ENCODE results near the gene AKT1. TPM values are rescaled to one million over a fixed set of nuclear protein-coding genes. Genes with fewer than 3 reads are reported as not detected.
A peak's percentile ranks its signal among the peaks of the same experiment; 100 is the strongest.
"Not testable (repeated sequence)": the region's sequence is repeated elsewhere in the genome, so short reads cannot be mapped to it uniquely, and the experiment has no call there.

The AKT1 gene
- total RNA-seq, 1 donor from 2014 or later: 144 TPM

- H3K36me3 ChIP-seq: no peaks in the 10 kb centered on the region
- TF ChIP-seq CTCF (IDR thresholded peaks at IDR 0.05; ENCODE audit: borderline replicate concordance): no peak
- no peak for DNase-seq
- peak overlapping the region; percentile 65 for H3K4me3 ChIP-seq
- H3K4me1 ChIP-seq: peaks cover 17% of the 10 kb centered on the region
- H3K27ac ChIP-seq (replicated peaks): no peak overlapping the region
- intact Hi-C loops (cut with micrococcal nuclease): no loop called here
- no peaks in the 10 kb centered on the region for H3K9me3 ChIP-seq (replicated peaks)
- peaks cover 72% of the 10 kb centered on the region for H3K27me3 ChIP-seq (ENCODE audit: low read depth)
These were observed 47.5 kb upstream of the AKT1 start for GRCh38 chr14:104843006-104843405.

GRCh38 chr14:104841730-104842129 is 46.2 kb upstream of the AKT1 start:
- intact Hi-C loops (cut with micrococcal nuclease): no loop called here
- H3K9me3 ChIP-seq (replicated peaks): no peaks in the 10 kb centered on the region
- H3K36me3 ChIP-seq: no peaks in the 10 kb centered on the region
- peaks cover 17% of the 10 kb centered on the region for H3K4me1 ChIP-seq
- no peak for TF ChIP-seq CTCF (IDR thresholded peaks at IDR 0.05; ENCODE audit: borderline replicate concordance)
- DNase-seq: no peak
- no peak overlapping the region for H3K4me3 ChIP-seq
- peaks cover 60% of the 10 kb centered on the region for H3K27me3 ChIP-seq (ENCODE audit: low read depth)
- H3K27ac ChIP-seq (replicated peaks): no peak overlapping the region

- H3K4me1 ChIP-seq; H3K9me3 ChIP-seq (replicated peaks); H3K36me3 ChIP-seq; H3K4me3 ChIP-seq; H3K27ac ChIP-seq (replicated peaks); H3K27me3 ChIP-seq (ENCODE audit: low read depth); intact Hi-C loops (cut with micrococcal nuclease); DNase-seq: not testable (repeated sequence)
These were observed 40.8 kb upstream of the AKT1 start for GRCh38 chr14:104836171-104836935.

- Histone ChIP-seq H3K4me1 (peaks cover 19% of the 10 kb centered on the region), H3K4me3 (no peak overlapping the region), H3K27me3 (ENCODE audit: low read depth) (no peaks in the 10 kb centered on the region), H3K9me3 (replicated peaks) (no peaks in the 10 kb centered on the region), H3K36me3 (no peaks in the 10 kb centered on the region), H3K27ac (replicated peaks) (no peak overlapping the region)
- no peak for TF ChIP-seq CTCF (IDR thresholded peaks at IDR 0.05; ENCODE audit: borderline replicate concordance)
- no peak for DNase-seq
- intact Hi-C loops (cut with micrococcal nuclease): no loop called here
These were observed 35.2 kb upstream of the AKT1 start for GRCh38 chr14:104830781-104831180.

- peak; percentile 56 for TF ChIP-seq CTCF (IDR thresholded peaks at IDR 0.05; ENCODE audit: borderline replicate concordance)
- H3K27ac ChIP-seq (replicated peaks): peak overlapping the region; percentile 44
- H3K4me1 ChIP-seq: peaks cover 23% of the 10 kb centered on the region
- intact Hi-C loops (cut with micrococcal nuclease): loop anchor here (5.0 kb wide), 1 partner anchor 60 kb away; no protein-coding TSS in a partner anchor
- H3K27me3 ChIP-seq (ENCODE audit: low read depth): no peaks in the 10 kb centered on the region
- H3K9me3 ChIP-seq (replicated peaks): no peaks in the 10 kb centered on the region
- no peak for DNase-seq
- H3K4me3 ChIP-seq: peak overlapping the region; percentile 76
- H3K36me3 ChIP-seq: no peaks in the 10 kb centered on the region
These were observed 31.9 kb upstream of the AKT1 start for GRCh38 chr14:104827177-104828055.

- DNase-seq: no peak
These were observed 31.3 kb upstream of the AKT1 start for GRCh38 chr14:104826861-104827176.

More at GRCh38 chr14:104826861-104827176, 31.3 kb upstream of the AKT1 start:
- H3K27ac ChIP-seq (replicated peaks): peak overlapping the region; percentile 44
- no peaks in the 10 kb centered on the region for H3K9me3 ChIP-seq (replicated peaks)
- H3K27me3 ChIP-seq (ENCODE audit: low read depth): no peaks in the 10 kb centered on the region
- H3K4me3 ChIP-seq: peak overlapping the region; percentile 76
- no peaks in the 10 kb centered on the region for H3K36me3 ChIP-seq
- intact Hi-C loops (cut with micrococcal nuclease): loop anchor here (5.0 kb wide), 1 partner anchor 60 kb away; no protein-coding TSS in a partner anchor
- TF ChIP-seq CTCF (IDR thresholded peaks at IDR 0.05; ENCODE audit: borderline replicate concordance): no peak
- H3K4me1 ChIP-seq: peaks cover 23% of the 10 kb centered on the region

Measured in left ventricle myocardium inferior (tissue), 1 donor.